NCI-H460 (cell line): Measurements from ENCODE around the gene GEN1. TPM values are rescaled to one million over a fixed set of nuclear protein-coding genes. Genes with fewer than 3 reads are reported as not detected.
A peak's percentile ranks its signal among the peaks of the same experiment; 100 is the strongest.

Experiments used
- DNase-seq: peaks from one replicate; pipeline ENCODE4 v3.0.0-alpha.2; 2016; ENCODE audit warnings: low read depth; ENCODE audit errors: extremely low read depth
- total RNA-seq: library from RNA; depleted of rRNA; stranded (reverse); fragments of >200 nt; shearing (Covaris generic); gene quantifications from 2 replicates; pipeline ENCODE4 v1.2.3, GENCODE V29; 2014

Gene GEN1
- total RNA-seq, 1 experiment from 2014 or later, result 20.1 TPM

- DNase-seq, result no peak
These were observed 1.7 kb upstream of the GEN1 start for GRCh38 chr2:17752246-17752645.

- DNase-seq, result peak; percentile 41
These were observed 791 bp upstream of the GEN1 start for GRCh38 chr2:17752892-17753802.

DNA sequence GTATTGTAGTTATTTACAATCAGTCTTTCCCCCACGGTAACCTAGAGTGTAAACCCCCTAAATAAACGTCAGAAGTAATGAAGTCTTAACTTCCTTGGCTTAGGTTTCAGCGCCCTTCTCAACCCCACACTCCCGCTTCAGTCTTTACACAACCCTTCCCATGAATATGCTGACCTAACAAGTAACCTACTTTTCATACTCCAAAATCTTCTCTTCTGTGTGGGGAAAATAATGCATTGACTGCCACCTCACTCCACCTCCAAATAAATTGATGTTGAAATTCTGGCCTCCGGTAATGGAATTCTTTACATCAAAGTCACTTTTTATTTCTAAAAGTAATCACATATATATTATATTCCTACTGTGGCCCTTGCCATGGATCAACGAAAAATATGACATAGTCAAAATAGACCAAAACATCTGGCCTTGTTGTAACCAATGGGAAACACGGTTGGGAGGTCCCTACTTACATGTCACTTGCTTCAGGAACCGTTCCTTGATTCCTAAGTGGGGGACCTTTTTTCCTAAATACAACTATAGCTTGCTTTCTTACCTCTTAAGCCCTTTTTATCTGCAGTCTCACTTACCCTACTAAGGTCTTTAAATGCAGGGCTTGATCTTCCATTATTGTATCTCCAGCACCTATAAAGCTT is 961 bp downstream of the GEN1 start:
- no peak for DNase-seq

DNA sequence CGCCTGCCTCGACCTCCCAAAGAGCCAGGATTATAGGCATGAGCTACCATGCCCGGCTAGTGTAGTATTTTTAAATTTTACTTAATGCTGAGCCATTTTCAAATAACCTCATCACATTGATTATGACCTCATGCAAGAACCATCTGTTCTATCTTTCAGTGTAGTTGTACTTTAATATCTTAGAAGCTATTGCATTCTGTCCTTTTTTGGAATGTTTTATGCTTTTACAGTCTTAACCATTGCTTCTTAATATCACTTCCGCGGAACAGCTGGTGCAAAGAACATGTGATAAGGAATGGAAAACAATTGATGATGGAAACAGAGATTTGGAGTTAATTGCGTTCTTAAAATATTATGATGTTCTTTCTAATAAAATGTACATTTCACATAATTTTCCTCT is 2.7 kb downstream of the GEN1 start:
- no peak for DNase-seq

DNA sequence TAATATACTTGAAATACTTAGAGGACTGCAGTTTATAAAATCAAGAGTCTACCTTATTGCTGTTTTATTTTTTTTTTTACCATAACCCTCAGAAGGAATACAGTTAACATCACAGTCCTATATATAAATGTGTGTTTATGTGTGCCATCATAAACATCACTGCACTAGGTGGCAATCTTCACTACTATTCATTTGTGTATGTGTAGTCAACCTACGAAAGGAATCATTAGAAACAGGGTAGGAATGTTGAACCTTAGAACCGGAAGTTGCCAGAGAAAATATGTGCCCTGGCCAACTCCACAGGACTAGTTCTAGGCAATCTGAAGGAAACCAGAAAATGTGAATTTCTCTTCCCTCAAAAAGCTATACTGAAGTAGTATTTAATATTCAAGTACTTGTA is 3.4 kb downstream of the GEN1 start:
- no peak for DNase-seq

GRCh38 chr2:17758118-17758517 is 4.2 kb downstream of the GEN1 start:
- no peak for DNase-seq

GRCh38 chr2:17759805-17760204 is 5.9 kb downstream of the GEN1 start:
- DNase-seq, result no peak

GRCh38 chr2:17762451-17762850 is 8.5 kb downstream of the GEN1 start:
- no peak for DNase-seq

- no peak for DNase-seq
These were observed 9.8 kb downstream of the GEN1 start for GRCh38 chr2:17763641-17764333.

GRCh38 chr2:17765398-17765797 is 11.5 kb downstream of the GEN1 start:
- no peak for DNase-seq

DNA sequence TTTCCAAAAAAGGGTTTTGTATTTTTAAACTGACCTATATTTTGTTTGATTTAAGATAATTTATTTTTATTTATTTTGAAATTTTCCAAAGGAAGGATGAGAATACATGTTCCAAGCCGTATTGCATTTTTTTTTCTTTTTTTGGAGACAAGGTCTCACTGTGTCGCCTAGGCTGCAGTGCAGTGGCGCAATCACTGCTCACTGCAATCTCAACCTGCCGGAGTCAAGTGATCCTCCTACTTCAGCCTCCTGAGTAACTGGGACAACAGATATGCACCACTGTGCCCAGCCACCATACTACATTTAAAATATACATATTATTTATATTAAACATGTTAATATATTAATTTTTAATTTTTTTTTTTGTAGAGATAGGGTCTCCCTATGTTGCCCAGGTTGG is 15.0 kb downstream of the GEN1 start:
- DNase-seq, result no peak

- no peak for DNase-seq
These were observed 18.0 kb downstream of the GEN1 start for GRCh38 chr2:17771956-17772355.

DNA sequence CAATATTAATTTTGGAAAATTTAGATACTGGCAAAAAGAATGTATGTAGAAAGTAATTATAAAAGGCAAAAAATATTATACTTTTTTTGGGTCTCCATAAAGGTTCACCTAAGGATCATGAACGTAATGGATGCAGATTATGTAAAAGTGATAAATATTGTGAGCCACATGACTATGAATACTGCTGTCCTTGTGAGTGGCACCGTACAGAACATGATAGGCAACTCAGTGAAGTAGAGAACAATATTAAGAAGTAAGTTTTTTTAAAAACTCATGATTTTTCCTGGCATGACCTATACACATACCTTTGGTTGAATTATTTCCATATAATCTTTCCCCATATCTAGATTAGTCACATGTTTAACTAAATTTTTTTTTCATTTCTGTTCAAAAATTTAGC is 18.6 kb downstream of the GEN1 start:
- no peak for DNase-seq

GRCh38 chr2:17780546-17780945 is 26.6 kb downstream of the GEN1 start:
- DNase-seq, result no peak

- no peak for DNase-seq
These were observed 27.5 kb downstream of the GEN1 start for GRCh38 chr2:17781482-17781881.

DNA sequence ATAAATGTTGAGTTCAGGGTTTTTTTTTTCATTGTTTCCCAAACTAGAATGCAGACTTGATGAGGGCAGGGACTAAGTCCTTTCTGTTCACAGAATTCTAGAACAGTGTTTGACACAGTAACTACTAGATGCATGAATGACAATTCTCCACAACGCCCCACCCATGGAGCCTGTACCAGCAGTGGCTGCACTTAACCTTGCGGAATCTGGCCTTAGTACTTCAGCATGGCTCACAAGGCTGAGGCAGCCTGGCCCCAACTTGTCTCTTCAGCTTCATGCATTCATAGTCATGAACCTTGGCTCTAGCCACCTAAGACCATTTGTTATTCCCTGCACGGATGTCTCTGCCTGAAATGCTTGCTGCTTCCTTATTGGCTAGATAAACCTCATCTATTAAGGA is 32.8 kb downstream of the GEN1 start:
- no peak for DNase-seq

DNA sequence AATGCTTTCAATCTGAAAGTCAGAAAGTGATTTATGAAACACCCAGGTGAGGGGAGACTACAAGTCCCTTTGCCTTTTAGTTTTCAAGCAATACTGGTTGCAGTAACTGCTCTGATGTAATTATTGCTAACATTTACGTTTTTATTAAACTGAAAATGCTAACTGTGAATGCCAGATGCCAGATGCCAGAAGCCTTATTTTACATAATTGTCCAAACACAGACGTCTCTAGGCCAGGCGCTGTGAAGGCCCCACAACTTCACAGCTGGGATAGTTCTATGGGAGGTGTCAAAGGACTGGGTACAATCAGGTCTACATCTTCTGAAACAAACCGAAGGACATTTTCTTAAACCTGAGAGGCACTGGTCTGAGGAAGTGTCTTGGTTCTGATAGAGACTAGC is 34.8 kb downstream of the GEN1 start:
- DNase-seq, result no peak

DNA sequence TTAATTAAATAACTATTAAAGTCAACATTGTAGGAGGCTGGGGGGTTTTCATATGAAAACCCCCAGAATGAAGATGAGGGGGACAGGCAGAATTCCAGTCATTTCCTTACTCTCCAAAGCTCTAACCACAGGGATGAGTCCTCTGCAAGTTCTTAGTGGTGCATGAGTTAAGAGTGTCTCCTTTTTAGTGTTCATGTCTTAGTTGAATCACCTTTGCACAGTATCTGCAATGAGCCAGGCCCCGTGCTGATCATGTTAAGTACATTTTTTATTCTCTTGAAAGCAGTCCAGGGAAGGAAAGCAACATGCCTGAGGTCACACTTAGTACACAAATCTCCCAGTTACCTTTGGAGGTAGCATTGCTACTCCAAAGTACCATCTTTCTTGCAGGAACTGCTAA is 36.6 kb downstream of the GEN1 start:
- DNase-seq, result no peak

DNA sequence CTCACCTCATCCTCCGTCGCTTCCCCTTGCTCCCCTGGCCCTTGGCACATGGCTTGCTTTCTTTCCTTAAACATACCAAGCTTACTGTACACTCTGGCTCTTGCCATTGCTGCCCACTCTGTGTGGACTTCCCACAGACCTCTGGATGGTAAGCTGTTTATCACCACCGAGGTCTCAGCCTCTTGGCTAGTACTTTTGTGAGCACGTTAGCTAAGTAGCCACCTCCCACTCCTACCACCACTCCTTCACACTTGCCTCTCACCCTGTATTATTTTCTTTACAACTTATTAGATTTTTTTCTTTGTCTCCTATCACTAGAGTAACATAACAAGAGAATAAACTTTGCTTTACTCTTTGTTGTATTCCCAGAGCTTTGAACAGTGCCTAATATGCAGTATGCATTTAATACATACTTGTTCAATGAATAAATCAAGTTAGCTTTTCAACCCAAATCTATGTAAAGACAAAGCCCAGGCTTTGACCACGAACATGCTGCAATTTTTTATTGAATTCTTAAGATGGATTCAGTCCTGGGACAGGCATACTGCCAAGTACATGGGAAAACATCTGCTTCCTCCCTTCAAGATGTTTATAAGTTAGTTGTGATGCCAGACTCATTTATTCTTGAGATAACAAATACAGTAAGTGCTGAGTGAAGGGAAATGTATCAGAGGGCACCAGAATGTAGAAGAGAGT is 37.3 kb downstream of the GEN1 start:
- DNase-seq, result no peak

DNA sequence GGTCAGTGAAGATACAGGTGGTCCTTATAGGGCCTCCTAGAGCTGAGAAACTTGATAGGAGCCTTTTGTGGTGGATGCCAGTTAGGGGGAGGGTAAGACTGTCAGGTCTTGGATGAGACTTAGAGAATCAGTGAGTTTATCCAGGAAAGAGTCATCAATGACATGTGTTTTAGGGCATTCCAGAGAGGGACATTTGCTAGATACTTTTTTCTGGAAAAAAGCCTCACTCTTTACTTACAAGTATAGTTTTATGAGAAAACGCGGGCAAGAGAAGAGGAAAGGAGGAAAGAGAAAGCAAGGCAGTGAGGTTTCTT is 37.8 kb downstream of the GEN1 start:
- DNase-seq, result no peak

DNA sequence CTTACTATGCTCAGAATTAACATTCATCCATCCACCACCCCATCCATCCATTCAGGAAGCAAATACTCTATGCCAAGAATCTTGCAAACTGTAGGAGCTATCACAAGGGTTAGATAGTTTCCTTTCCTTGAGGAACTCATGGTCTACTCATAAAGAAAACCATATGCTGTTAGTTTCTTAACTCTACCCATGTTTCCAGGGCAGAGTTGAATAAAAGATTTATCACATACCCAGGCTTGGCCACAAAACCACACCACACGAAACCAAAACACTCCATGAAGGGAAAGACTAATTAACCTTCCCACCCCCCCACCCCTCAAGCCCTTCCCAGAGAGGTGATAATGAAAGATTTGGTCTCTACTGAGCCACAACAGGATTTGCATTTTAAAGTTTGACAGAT is 38.6 kb downstream of the GEN1 start:
- no peak for DNase-seq
